Stimulated activated CD8-positive, alpha-beta memory T cell treated with anti-CD3 and anti-CD28 coated beads, Interleukin-12 subunit alpha, Interleukin-12 subunit beta, amount 100 ng/mL, for 24 hours (primary cell): ENCODE results near the gene RARA.

Experiments used
- DNase-seq: peaks from one replicate; pipeline ENCODE4 v3.0.0-alpha.2; 2020; ENCODE audit errors: extremely low read depth

The RARA gene

DNA sequence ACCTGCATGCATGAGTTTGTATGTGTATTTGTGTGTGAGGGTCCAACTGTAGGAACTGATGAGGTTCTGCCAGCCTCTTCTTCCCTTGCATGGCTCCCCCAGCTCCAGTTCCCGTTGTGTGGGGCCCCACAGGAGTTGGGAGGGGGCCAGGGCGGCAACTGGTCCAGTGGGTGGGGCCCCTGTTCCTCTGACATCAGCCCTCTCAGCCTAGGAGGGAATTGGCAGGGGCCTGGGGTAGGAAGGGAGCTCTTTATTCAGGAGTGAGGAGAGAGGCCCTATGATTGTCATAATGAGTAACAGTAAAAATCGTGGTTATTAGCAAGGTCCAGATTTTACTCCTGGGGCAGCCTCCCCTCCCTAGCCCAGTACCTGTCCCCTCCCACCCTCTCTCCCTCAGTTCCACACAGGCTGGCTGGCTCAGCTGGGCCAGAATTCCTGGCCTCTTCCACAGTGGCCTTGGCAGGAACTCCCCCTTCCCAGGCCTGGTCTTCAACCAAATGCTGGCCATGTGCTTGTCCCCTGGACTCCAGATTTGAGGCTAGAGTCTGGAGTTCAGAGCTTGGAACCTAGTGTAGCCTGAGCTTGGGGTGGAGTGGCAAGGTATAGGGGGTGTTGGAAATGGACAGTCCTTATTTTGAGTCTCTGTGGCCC lies 18.9 kb downstream of the RARA start:
- DNase-seq: no peak

DNA sequence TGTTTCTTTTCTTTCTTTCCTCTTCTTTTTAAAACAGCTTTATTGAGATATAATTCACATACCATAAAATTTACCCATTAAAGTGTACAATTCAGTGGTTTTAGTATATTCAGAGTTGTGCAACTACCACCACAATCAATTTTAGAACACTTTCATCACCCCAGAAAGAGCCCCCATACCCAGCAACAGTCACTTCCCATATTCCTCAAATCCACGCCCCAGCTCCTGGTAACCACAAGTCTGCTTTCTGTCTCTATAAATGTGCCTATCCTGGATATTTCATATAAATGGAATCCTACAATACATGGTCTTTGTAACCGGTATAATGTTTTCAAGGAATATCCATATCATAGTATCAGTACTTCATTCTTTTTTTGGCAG lies 19.4 kb downstream of the RARA start:
- DNase-seq: no peak

DNA sequence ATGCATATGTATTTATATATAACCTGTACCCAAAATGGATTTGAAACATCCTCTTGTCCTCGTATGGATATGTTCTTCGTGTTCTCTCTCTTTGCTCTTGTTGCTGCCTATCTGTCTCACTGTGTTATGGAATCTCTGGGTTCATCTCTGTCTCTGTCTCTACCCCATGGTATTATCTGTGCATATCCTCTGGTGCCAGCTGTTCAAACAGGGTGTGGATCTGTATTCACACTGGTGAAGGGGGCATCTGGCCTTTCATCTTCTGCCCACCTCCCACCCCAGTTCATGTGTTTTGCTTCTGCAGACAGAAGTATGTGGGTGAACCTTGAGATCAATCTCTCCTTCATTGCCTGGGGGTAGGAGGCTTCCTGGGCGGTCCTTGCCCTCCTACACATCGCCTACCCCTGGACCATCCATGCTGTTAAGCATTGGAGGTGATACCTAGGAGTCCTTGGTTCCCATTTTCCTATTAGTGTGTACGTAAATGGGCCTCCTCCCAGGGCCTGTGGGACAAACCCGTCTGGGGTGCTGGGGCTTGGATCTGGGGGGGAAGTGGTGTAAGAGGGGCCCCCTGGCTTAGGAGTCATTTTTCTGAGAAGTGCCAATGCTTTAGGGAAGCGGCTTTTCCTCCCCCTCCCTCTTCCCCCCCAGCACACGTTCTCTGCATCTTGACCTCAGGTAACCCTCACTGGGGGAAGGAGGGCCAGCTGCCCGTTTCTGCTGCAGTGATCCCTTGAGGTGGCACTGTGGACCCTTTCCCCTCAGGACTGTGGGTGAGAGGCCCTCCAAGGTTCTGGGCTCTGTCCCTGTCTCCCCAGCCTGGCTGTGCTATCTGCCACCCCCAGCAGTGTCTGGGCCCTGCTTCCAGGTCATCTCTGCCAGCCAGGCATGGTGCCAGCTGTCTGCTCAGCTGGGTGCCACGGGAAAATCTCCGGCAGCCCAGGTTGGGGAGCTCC lies 21.1 kb downstream of the RARA start:
- DNase-seq: no peak

- no peak for DNase-seq
Observed at GRCh38 chr17:40330850-40331470, 22.0 kb downstream of the RARA start.

GRCh38 chr17:40331743-40332641 lies 23.0 kb downstream of the RARA start:
- no peak for DNase-seq

DNA sequence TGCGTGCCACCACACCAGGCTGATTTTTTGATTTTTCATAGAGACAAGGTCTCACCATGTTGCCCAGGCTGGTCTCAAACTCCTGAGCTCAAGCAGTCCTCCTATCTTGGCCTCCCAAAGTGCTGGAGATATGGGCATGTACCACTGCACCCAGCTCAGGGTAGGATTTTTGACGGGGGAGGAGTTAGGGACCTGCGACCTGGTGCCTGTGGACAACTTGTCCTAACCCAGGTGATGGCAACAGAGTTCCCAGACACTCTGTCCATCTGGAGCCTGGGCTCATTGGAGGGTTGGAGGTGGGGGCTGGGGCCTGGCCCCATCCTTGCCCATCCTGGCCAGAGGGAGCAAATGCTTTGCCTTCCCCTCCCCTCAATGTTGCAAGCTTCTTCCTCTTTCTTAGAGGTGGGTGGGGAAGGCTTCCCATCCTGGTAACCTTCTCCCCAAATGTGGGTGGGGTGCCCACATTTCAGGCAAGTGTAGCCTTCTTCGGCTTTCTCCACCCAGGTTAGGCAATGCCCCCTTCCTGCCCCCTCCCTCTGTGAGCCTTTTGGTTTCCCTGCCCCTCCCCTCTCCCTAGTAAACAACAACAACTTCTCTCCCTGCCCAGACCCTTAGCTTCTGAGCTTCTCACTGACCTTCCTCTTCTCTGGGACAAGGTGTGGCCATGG lies 24.9 kb downstream of the RARA start:
- no peak for DNase-seq

DNA sequence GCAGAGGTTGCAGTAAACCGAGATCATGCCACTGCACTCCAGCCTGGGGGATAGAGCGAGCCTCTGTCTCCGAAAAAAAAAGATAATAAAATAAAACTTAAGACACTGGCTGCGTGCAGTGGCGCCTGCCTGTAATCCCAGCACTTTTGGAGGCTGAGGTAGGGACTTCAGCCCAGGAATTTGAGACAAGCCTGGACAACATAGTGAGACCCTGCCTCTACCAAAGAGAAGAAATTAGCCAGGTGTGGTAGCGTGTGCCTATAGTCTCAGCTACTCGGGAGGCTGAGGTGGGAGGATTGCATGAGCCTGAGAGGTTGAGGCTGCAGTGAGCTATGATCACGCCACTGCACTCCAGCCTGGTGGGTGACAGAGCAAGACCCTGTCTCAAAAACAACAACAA lies 26.6 kb downstream of the RARA start:
- DNase-seq: no peak

DNA sequence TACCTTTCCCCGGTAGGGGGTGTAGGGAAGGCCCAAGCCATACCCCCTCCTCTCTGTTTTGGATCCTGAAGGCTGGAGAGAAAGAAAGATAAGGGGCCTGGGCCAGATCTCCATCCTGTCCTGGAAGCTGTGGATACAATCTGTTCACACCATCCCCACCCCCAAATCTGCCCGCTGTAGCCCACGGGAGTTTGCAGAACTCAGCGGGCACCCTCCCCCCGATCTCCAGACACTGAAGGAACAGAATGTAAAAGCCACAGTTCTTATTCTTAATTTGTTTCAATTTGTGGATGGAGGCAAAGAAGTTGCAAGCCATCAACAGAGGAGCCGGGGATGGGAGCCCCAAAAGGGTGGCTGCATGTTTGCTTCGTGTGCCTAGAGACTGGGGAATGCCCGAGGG lies 28.4 kb downstream of the RARA start:
- DNase-seq: no peak

- DNase-seq: no peak
Observed at GRCh38 chr17:40338058-40338457, 29.1 kb downstream of the RARA start.

GRCh38 chr17:40338941-40339649 lies 30.1 kb downstream of the RARA start:
- DNase-seq: no peak

GRCh38 chr17:40340327-40340726 lies 31.3 kb downstream of the RARA start:
- DNase-seq: no peak

- DNase-seq: peak; percentile 68
Observed at GRCh38 chr17:40340880-40341807, 32.2 kb downstream of the RARA start.

DNA sequence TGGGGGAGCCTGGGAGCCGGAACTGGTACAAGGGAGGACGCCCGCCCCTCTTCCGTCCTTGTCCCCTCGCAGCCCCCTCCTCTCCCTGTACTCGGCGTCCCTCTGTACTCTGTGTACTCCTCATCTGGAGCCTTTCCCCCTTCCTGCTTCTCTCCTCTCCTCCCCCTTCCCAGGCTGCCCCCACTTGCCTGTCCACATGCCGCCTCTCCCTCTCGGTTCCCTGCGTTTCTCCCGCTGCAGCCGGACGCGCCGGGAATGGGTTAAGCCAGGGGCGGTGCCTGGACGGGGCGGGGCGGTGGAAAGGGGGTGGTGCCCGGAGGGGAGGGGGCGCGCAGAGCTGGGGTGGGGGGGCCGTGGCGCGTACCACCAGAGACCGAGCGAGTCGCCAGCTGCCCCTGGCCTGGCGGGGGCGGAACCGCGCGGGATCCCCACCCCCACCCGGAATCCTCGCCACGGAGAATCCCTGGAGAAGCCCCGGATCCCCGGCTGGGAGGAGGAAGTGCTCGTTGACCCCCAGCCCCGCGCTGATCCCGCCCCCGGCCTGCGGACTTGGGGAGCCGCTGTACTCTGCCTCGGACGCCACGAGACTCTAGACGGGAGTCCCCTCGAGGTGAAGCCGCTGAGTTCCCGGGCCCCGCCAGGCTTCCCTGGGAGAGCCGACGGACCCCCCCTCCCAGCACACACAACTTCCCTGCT lies 33.0 kb downstream of the RARA start:
- DNase-seq: no peak

GRCh38 chr17:40342504-40343218 lies 33.7 kb downstream of the RARA start:
- DNase-seq: no peak

- no peak for DNase-seq
Observed at GRCh38 chr17:40343219-40344119, 34.5 kb downstream of the RARA start.

DNA sequence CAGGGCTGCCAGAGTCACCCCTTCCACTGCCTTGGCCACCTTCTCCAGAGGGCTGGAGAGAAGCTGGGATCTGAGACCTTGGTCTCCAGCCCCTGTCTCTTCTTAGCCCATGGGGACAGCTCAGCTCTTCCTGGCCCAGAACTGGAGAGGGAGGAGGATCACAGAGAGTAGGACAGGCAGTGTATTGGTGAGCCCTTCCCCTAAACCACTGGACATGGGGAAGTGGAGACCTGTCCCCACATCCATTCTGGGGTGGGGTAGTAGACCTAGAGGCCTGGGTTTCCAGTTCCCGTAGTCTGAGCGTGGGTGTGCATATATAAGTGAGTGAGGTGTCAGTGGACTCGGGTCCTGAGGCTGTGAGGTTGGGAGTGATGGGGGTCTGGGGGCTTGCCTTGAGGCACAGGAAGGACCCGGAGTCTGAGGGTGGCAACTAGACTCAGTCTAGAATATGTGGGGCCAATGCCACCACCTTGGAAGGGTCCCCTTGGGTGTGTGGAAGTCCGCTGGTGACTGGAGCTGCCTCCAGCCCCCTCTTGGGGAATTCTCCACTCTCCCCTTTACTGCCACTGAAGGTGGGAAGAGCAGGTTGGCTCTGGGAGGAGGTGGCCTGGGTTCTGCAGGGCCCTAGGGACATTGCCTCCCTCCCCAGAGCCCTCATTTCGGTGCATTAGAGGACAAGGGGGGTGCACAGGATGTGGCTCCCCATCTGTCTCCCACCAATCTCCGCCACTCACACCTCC lies 35.6 kb downstream of the RARA start:
- no peak for DNase-seq
